Measurements from ENCODE around the gene ZNHIT1.
A peak's percentile ranks its signal among the peaks of the same experiment; 100 is the strongest.

Gene ZNHIT1

GRCh38 chr7:101217388-101218235 lies at the start of gene ZNHIT1, which contains the start of gene PLOD3:
TSS of gene ZNHIT1 (plus strand) at chr7:101218165. CDS start at chr7:101218196, 31 bp downstream.
TSS of gene PLOD3 (minus strand) at chr7:101217581. CDS start at chr7:101217274, 307 bp downstream.
- peak; percentile 100 for DNase-seq

- DNase-seq, result no peak
Measured at GRCh38 chr7:101168412-101169049, 49.4 kb upstream of the ZNHIT1 start.

GRCh38 chr7:101169110-101169837 lies 48.7 kb upstream of the ZNHIT1 start:
- no peak for DNase-seq

- DNase-seq, result peak; percentile 88
Measured at GRCh38 chr7:101169838-101170551, 48.0 kb upstream of the ZNHIT1 start.

- DNase-seq, result peak; percentile 14
Measured at GRCh38 chr7:101170617-101171441, 47.1 kb upstream of the ZNHIT1 start.

GRCh38 chr7:101171442-101171837 lies 46.5 kb upstream of the ZNHIT1 start:
- DNase-seq, result peak; percentile 35

GRCh38 chr7:101172005-101172853 lies 45.7 kb upstream of the ZNHIT1 start:
- peak; percentile 42 for DNase-seq

- DNase-seq, result peak; percentile 36
Measured at GRCh38 chr7:101172854-101173751, 44.9 kb upstream of the ZNHIT1 start.

- DNase-seq, result peak; percentile 48
Measured at GRCh38 chr7:101173752-101174244, 44.2 kb upstream of the ZNHIT1 start.

GRCh38 chr7:101174322-101174854 lies 43.6 kb upstream of the ZNHIT1 start:
- no peak for DNase-seq

- no peak for DNase-seq
Measured at GRCh38 chr7:101175664-101176063, 42.3 kb upstream of the ZNHIT1 start.

GRCh38 chr7:101177644-101178043 lies 40.3 kb upstream of the ZNHIT1 start:
- DNase-seq, result no peak

- peak; percentile 74 for DNase-seq
Measured at GRCh38 chr7:101179117-101179516, 38.8 kb upstream of the ZNHIT1 start.

- no peak for DNase-seq
Measured at GRCh38 chr7:101179713-101180112, 38.3 kb upstream of the ZNHIT1 start.

GRCh38 chr7:101180130-101180755 lies 37.7 kb upstream of the ZNHIT1 start, which contains the start of gene NAT16:
TSS of gene NAT16 (minus strand) at chr7:101180293. CDS start at chr7:101174807, 5,486 bp downstream.
- DNase-seq, result peak; percentile 45

- DNase-seq, result no peak
Measured at GRCh38 chr7:101185258-101185839, 32.6 kb upstream of the ZNHIT1 start.

GRCh38 chr7:101186194-101186593 lies 31.8 kb upstream of the ZNHIT1 start:
- no peak for DNase-seq

GRCh38 chr7:101186844-101187428 lies 31.0 kb upstream of the ZNHIT1 start:
- DNase-seq, result no peak

Measured in eye (tissue), 1 donor.